Measurements from ENCODE around the gene PRICKLE2.

GRCh38 chr3:64176461-64176996, 48.7 kb downstream of the PRICKLE2 start:
- TF ChIP-seq CTCF (IDR thresholded peaks at IDR 0.05; ENCODE audit: low read depth, low read length, poor library complexity, severe bottlenecking), result no peak
- TF ChIP-seq EZH2phosphoT487 (IDR thresholded peaks at IDR 0.05; ENCODE audit: borderline replicate concordance, low read length), result no peak

All from DOHH2 (cell line).